ENCODE results near the gene HIVEP2. TPM values are rescaled to one million over a fixed set of nuclear protein-coding genes. Genes with fewer than 3 reads are reported as not detected.

The HIVEP2 gene
- total RNA-seq, 5 donors from 2014 or later (not counting 1 experiment from before 2014, with no cell fraction given) = 71.4 to 81.4 (median 75.2) TPM

DNA sequence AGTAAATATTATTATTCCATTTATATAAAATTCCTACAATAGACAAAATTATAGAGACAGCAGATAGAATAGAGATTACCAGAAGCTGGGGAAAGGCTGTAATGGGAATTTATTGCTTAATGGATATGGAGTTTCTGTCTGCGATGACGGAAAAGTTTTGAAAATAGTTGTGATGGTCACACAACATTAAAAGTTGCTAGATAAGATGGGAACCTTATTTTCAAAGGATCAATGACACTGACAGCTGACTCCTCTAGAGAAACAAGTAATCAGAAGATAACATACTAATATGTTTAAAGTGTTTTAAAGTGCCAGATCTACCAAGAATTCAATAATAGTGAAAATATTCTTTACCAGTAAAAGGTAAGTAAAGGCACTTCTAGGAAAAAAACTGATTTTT is 236.3 kb downstream of the HIVEP2 start:
- Mint-ChIP-seq H3K4me1 (peaks cover 18 to 21% (median 20%) of the 10 kb centered on the region in 3 donors), H3K27ac (no peak overlapping the region), H3K4me3 (no peak overlapping the region), H3K36me3 (no peaks in the 10 kb centered on the region), H3K27me3 (no peaks in the 10 kb centered on the region), H3K9me3 (peaks cover 0 to 4% (median 0%) of the 10 kb centered on the region in 3 donors)
- POLR2A ChIA-PET = no interaction called here
- Histone ChIP-seq H3K27ac (ENCODE audit: low read length) (no peak overlapping the region), H3K27me3 (replicated peaks in 1 of 2; ENCODE audit: control insufficient read depth in 2 of 2, extremely low read depth in 1 of 2, insufficient read depth in 2 of 2, low read length in 1 of 2) (no peaks in the 10 kb centered on the region), H3K4me3 (ENCODE audit: control insufficient read depth in 1 of 2, extremely low read depth in 1 of 2, low read length in 1 of 2) (no peak overlapping the region), H3K9me3 (no peaks in the 10 kb centered on the region), H3K36me3 (ENCODE audit: control insufficient read depth in 2 of 2, extremely low read depth in 1 of 2, insufficient read depth in 1 of 2, low read length in 1 of 2) (no peaks in the 10 kb centered on the region), H3K4me1 (ENCODE audit: control insufficient read depth in 1 of 2, extremely low read depth in 1 of 2, insufficient read depth in 2 of 2, low read length in 2 of 2) (peaks cover 0 to 3% of the 10 kb centered on the region in 2 experiments)
- no CpG with 5 or more reads among the region's 2 CpGs for WGBS (ENCODE audit: insufficient coverage)
- no peak for ATAC-seq (replicated peaks in 1 of 4)
- DNase-seq = no peak
- CTCF ChIA-PET = interaction anchor here in 1 of 2 donors (0.7 kb wide), 1 partner anchor 243 kb away, joined by 3 read pairs; no protein-coding TSS in a partner anchor

DNA sequence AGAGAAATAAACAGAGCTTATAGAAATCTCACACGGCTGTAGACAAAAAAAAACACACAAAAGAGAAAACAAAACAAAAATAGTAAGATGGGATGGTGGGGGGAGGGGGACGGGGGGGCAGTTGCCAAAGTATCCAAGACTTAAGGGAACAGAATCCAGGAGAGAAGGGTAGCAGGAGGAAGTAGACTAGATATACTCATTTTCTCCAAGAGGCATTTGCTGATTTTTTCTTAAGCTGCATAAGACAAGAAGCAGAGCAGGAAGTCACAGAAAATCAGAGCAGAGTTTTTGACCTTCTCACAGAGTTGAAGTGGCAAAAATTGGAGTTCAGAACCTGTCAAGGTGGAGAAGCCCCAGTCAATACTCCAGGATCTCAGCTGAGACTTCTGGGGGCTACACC is 237.7 kb downstream of the HIVEP2 start:
- ATAC-seq (replicated peaks in 1 of 4) (no peak), DNase-seq (no peak)
- Mint-ChIP-seq H3K27ac (no peak overlapping the region), H3K4me3 (no peak overlapping the region), H3K4me1 (peaks cover 18 to 24% (median 21%) of the 10 kb centered on the region in 3 donors), H3K9me3 (peaks cover 0 to 4% (median 0%) of the 10 kb centered on the region in 3 donors), H3K27me3 (no peaks in the 10 kb centered on the region), H3K36me3 (no peaks in the 10 kb centered on the region)
- peaks cover 0 to 3% of the 10 kb centered on the region in 2 experiments for H3K4me1 ChIP-seq (ENCODE audit: control insufficient read depth in 1 of 2, extremely low read depth in 1 of 2, insufficient read depth in 2 of 2, low read length in 2 of 2)
- no peaks in the 10 kb centered on the region for H3K27me3 ChIP-seq (replicated peaks in 1 of 2; ENCODE audit: control insufficient read depth in 2 of 2, extremely low read depth in 1 of 2, insufficient read depth in 2 of 2, low read length in 1 of 2)
- ChIA-PET POLR2A (interaction anchor here in 1 of 2 donors (0.7 kb wide), 1 partner anchor 1512 kb away, joined by 7 read pairs; no protein-coding TSS in a partner anchor), CTCF (interaction anchor here (0.6 to 0.8 kb wide), 2 partner anchors 8 to 535 kb away, joined by 3 to 4 read pairs; no protein-coding TSS in a partner anchor)
- WGBS (ENCODE audit: insufficient coverage) = no CpG with 5 or more reads among the region's 2 CpGs
- H3K36me3 ChIP-seq (ENCODE audit: control insufficient read depth in 2 of 2, extremely low read depth in 1 of 2, insufficient read depth in 1 of 2, low read length in 1 of 2) = no peaks in the 10 kb centered on the region
- no peak overlapping the region for H3K4me3 ChIP-seq (ENCODE audit: control insufficient read depth in 1 of 2, extremely low read depth in 1 of 2, low read length in 1 of 2)
- no peak overlapping the region for H3K27ac ChIP-seq (ENCODE audit: low read length)
- no peaks in the 10 kb centered on the region for H3K9me3 ChIP-seq

- ChIA-PET POLR2A (interaction anchor here in 1 of 2 donors (0.6 kb wide), 1 partner anchor 22 kb away, joined by 4 read pairs; no protein-coding TSS in a partner anchor), CTCF (no interaction called here)
- Mint-ChIP-seq H3K4me3 (peak overlapping the region in 2 of 3 donors; percentile 7 to 35), H3K27me3 (no peaks in the 10 kb centered on the region), H3K36me3 (no peaks in the 10 kb centered on the region), H3K9me3 (peaks cover 0 to 4% (median 0%) of the 10 kb centered on the region in 3 donors), H3K27ac (no peak overlapping the region), H3K4me1 (peaks cover 18 to 24% (median 21%) of the 10 kb centered on the region in 3 donors)
- no peak for DNase-seq
- WGBS (ENCODE audit: insufficient coverage) = no CpG with 5 or more reads among the region's 3 CpGs
- no peak overlapping the region for H3K27ac ChIP-seq (ENCODE audit: low read length)
- H3K27me3 ChIP-seq (replicated peaks in 1 of 2; ENCODE audit: control insufficient read depth in 2 of 2, extremely low read depth in 1 of 2, insufficient read depth in 2 of 2, low read length in 1 of 2) = no peaks in the 10 kb centered on the region
- H3K4me1 ChIP-seq (ENCODE audit: control insufficient read depth in 1 of 2, extremely low read depth in 1 of 2, insufficient read depth in 2 of 2, low read length in 2 of 2) = peaks cover 0 to 3% of the 10 kb centered on the region in 2 experiments
- H3K9me3 ChIP-seq = no peaks in the 10 kb centered on the region
- H3K4me3 ChIP-seq (ENCODE audit: control insufficient read depth in 1 of 2, extremely low read depth in 1 of 2, low read length in 1 of 2) = no peak overlapping the region
- H3K36me3 ChIP-seq (ENCODE audit: control insufficient read depth in 2 of 2, extremely low read depth in 1 of 2, insufficient read depth in 1 of 2, low read length in 1 of 2) = no peaks in the 10 kb centered on the region
- no peak for ATAC-seq (replicated peaks in 1 of 4)
Measured at GRCh38 chr6:142706210-142706609, 238.8 kb downstream of the HIVEP2 start.

DNA sequence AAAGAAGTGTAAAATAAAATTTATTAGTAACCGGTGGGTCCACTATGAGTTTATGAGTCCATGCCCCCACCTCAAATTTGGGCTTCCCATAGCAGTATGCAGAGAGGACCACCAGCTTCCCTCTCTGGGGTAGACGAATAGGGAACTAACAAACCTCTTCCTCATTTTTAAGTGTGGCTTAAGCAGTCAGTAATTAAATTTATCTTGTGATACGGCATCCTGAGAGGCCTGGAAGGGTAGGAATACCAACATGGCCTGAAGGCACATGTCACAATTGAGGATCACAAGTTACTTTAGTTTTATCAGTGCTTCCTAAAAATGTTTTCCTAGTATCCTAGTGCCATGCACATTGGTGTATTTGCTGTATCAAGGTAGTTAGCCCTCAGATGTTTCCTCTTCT is 239.9 kb downstream of the HIVEP2 start:
- H3K36me3 Mint-ChIP-seq = no peaks in the 10 kb centered on the region
- no peak for DNase-seq
- H3K4me3 Mint-ChIP-seq = no peak overlapping the region
- peaks cover 0 to 3% (median 0%) of the 10 kb centered on the region in 3 donors for H3K9me3 Mint-ChIP-seq
- no peaks in the 10 kb centered on the region for H3K27me3 Mint-ChIP-seq
- CTCF ChIA-PET = interaction anchor here (0.6 kb wide), 2 partner anchors 377 to 1132 kb away, joined by 5 read pairs; no protein-coding TSS in a partner anchor
- Histone ChIP-seq H3K27me3 (replicated peaks in 1 of 2; ENCODE audit: control insufficient read depth in 2 of 2, extremely low read depth in 1 of 2, insufficient read depth in 2 of 2, low read length in 1 of 2) (no peaks in the 10 kb centered on the region), H3K36me3 (ENCODE audit: control insufficient read depth in 2 of 2, extremely low read depth in 1 of 2, insufficient read depth in 1 of 2, low read length in 1 of 2) (no peaks in the 10 kb centered on the region), H3K27ac (ENCODE audit: low read length) (no peak overlapping the region), H3K4me3 (ENCODE audit: control insufficient read depth in 1 of 2, extremely low read depth in 1 of 2, low read length in 1 of 2) (no peak overlapping the region), H3K4me1 (ENCODE audit: control insufficient read depth in 1 of 2, extremely low read depth in 1 of 2, insufficient read depth in 2 of 2, low read length in 2 of 2) (peaks cover 0 to 3% of the 10 kb centered on the region in 2 experiments), H3K9me3 (no peaks in the 10 kb centered on the region)
- peaks cover 18 to 24% (median 21%) of the 10 kb centered on the region in 3 donors for H3K4me1 Mint-ChIP-seq
- 100% methylated on average over 1 of the region's 3 CpGs for WGBS (ENCODE audit: insufficient coverage)
- ATAC-seq (replicated peaks in 1 of 4) = no peak
- H3K27ac Mint-ChIP-seq = no peak overlapping the region
- POLR2A ChIA-PET = no interaction called here

- POLR2A ChIA-PET = interaction anchor here in 1 of 2 donors (0.6 kb wide), 1 partner anchor 1433 kb away, joined by 3 read pairs; no protein-coding TSS in a partner anchor
- ATAC-seq (replicated peaks in 1 of 4) = no peak
Measured at GRCh38 chr6:142702501-142703460, 242.2 kb downstream of the HIVEP2 start.

More at GRCh38 chr6:142702501-142703460, 242.2 kb downstream of the HIVEP2 start:
- 69% methylated on average over 7 of the region's 12 CpGs for WGBS (ENCODE audit: insufficient coverage)
- Histone ChIP-seq H3K27me3 (replicated peaks in 1 of 2; ENCODE audit: control insufficient read depth in 2 of 2, extremely low read depth in 1 of 2, insufficient read depth in 2 of 2, low read length in 1 of 2) (no peaks in the 10 kb centered on the region), H3K36me3 (ENCODE audit: control insufficient read depth in 2 of 2, extremely low read depth in 1 of 2, insufficient read depth in 1 of 2, low read length in 1 of 2) (no peaks in the 10 kb centered on the region), H3K27ac (ENCODE audit: low read length) (no peak overlapping the region), H3K4me1 (ENCODE audit: control insufficient read depth in 1 of 2, extremely low read depth in 1 of 2, insufficient read depth in 2 of 2, low read length in 2 of 2) (peaks cover 0 to 3% of the 10 kb centered on the region in 2 experiments), H3K9me3 (no peaks in the 10 kb centered on the region), H3K4me3 (ENCODE audit: control insufficient read depth in 1 of 2, extremely low read depth in 1 of 2, low read length in 1 of 2) (no peak overlapping the region)
- DNase-seq = peak in 1 of 35 experiments; percentile 25
- Mint-ChIP-seq H3K4me1 (peaks cover 18 to 26% (median 24%) of the 10 kb centered on the region in 3 donors), H3K27ac (no peak overlapping the region), H3K4me3 (no peak overlapping the region), H3K36me3 (no peaks in the 10 kb centered on the region), H3K27me3 (no peaks in the 10 kb centered on the region), H3K9me3 (no peaks in the 10 kb centered on the region)
- CTCF ChIA-PET = interaction anchor here (0.5 to 1.2 kb wide), 3 partner anchors 10 to 1186 kb away, joined by 3 to 5 read pairs (median 4); no protein-coding TSS in a partner anchor

Measured in T-cell (primary cell).